ENCODE data around the gene SMURF2. TPM values are rescaled to one million over a fixed set of nuclear protein-coding genes. Genes with fewer than 3 reads are reported as not detected.

The SMURF2 gene
- total and polyA plus RNA-seq, 4 donors, result 9.9 to 85.6 (median 22.5) TPM

- Histone ChIP-seq H3K4me3 (no peak overlapping the region), H3K36me3 (ENCODE audit: control insufficient read depth in 4 of 4, insufficient read depth in 4 of 4, low read length in 4 of 4) (peaks cover 0 to 2% (median 2%) of the 10 kb centered on the region in 4 donors), H3K9me3 (ENCODE audit: control insufficient read depth in 4 of 4, insufficient read depth in 3 of 4, low read length in 3 of 4) (no peaks in the 10 kb centered on the region), H3K4me1 (ENCODE audit: control insufficient read depth in 5 of 5, insufficient read depth in 5 of 5, low read length in 5 of 5) (peaks cover 0 to 35% (median 4%) of the 10 kb centered on the region in 5 donors), H3K27me3 (ENCODE audit: control insufficient read depth in 3 of 3, insufficient read depth in 3 of 3, low read length in 2 of 3) (no peaks in the 10 kb centered on the region), H3K27ac (ENCODE audit: low read depth in 1 of 2, low read length in 1 of 2) (no peak overlapping the region), H3K9ac (ENCODE audit: insufficient read depth in 1 of 2, low read length in 2 of 2) (no peak overlapping the region)
- WGBS, 2 donors, result 60 to 83% methylated on average over 3 of the region's 3 CpGs
- ATAC-seq (ENCODE audit: insufficient read depth, low FRiP score) (no peak), DNase-seq (no peak)
- TF ChIP-seq CTCF (IDR thresholded peaks at IDR 0.05; ENCODE audit: control extremely low read depth, extremely low read depth), result no peak
Measured at GRCh38 chr17:64626827-64627226, 35.3 kb downstream of the SMURF2 start.

DNA sequence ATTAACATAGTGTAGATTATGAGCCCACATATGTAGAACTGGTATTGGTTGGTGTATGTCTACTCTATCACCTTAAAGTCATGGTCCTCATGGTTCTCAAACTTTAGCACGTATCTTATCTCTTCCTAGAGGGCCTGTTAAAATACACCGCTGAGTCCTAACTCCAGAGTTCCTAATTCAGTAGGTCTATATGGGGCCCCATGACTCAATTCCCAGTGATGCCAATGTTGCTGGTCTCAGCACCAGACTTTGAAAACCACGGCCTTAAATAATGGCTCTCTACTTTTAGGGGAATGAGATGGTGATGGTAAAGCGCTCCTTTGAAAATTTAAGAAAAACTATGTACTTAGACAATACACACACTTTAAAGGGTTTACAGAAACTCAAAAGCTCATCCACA lies 36.6 kb downstream of the SMURF2 start:
- no peak overlapping the region for H3K4me3 ChIP-seq
- H3K27ac ChIP-seq (ENCODE audit: low read depth in 1 of 2, low read length in 1 of 2), result no peak overlapping the region
- no peaks in the 10 kb centered on the region for H3K27me3 ChIP-seq (ENCODE audit: control insufficient read depth in 3 of 3, insufficient read depth in 3 of 3, low read length in 2 of 3)
- no peak overlapping the region for H3K9ac ChIP-seq (ENCODE audit: insufficient read depth in 1 of 2, low read length in 2 of 2)
- TF ChIP-seq CTCF (IDR thresholded peaks at IDR 0.05; ENCODE audit: control extremely low read depth, extremely low read depth), result no peak
- 91 to 98% methylated on average over 4 of the region's 4 CpGs for WGBS, 2 donors
- peaks cover 0 to 2% (median 2%) of the 10 kb centered on the region in 4 donors for H3K36me3 ChIP-seq (ENCODE audit: control insufficient read depth in 4 of 4, insufficient read depth in 4 of 4, low read length in 4 of 4)
- DNase-seq (no peak), ATAC-seq (ENCODE audit: insufficient read depth, low FRiP score) (no peak)
- no peaks in the 10 kb centered on the region for H3K9me3 ChIP-seq (ENCODE audit: control insufficient read depth in 4 of 4, insufficient read depth in 3 of 4, low read length in 3 of 4)
- H3K4me1 ChIP-seq (ENCODE audit: control insufficient read depth in 5 of 5, insufficient read depth in 5 of 5, low read length in 5 of 5), result peaks cover 0 to 30% (median under 1%) of the 10 kb centered on the region in 5 donors

DNA sequence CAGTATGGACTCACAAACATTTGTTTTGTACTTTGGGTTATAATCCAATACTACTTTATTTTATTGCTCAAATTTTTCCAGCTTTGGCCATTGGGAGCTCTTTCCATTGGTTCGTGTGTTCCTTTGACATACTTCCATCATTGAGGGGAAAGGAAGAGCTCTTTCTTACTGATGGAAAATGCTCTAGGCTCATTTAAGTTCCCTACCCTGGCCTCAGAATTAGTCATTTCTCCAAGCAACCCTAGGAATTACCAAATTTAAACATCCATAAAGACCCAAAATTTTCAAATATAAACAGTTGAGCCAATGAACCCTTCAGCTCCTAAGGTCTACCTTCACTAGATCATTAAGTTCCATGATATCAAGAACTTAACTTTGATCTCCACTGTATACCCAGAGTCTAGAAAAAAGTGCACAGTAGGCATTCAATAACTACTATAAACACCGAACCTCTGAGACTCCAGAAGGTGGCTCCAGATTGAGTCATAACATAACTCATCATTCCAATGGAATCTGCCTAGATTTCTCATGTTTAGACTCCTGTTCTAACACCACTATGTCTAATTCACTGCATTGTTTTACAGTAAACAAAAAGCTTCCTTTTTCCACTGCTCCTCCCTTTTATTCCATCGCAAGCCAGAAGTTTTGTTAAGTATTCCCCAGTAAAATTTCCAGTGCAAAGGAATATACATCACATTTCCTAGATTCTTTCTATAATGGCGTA lies 39.0 kb downstream of the SMURF2 start:
- Histone ChIP-seq H3K27ac (ENCODE audit: low read depth in 1 of 2, low read length in 1 of 2) (no peak overlapping the region), H3K36me3 (ENCODE audit: control insufficient read depth in 4 of 4, insufficient read depth in 4 of 4, low read length in 4 of 4) (peaks cover 0 to 2% (median 2%) of the 10 kb centered on the region in 4 donors), H3K9ac (ENCODE audit: insufficient read depth in 1 of 2, low read length in 2 of 2) (no peak overlapping the region), H3K27me3 (ENCODE audit: control insufficient read depth in 3 of 3, insufficient read depth in 3 of 3, low read length in 2 of 3) (no peaks in the 10 kb centered on the region), H3K4me3 (no peak overlapping the region), H3K9me3 (ENCODE audit: control insufficient read depth in 4 of 4, insufficient read depth in 3 of 4, low read length in 3 of 4) (no peaks in the 10 kb centered on the region), H3K4me1 (ENCODE audit: control insufficient read depth in 5 of 5, insufficient read depth in 5 of 5, low read length in 5 of 5) (peaks cover 0 to 30% (median 0%) of the 10 kb centered on the region in 5 donors)
- DNase-seq, result no peak
- no peak for TF ChIP-seq CTCF (IDR thresholded peaks at IDR 0.05; ENCODE audit: control extremely low read depth, extremely low read depth)
- WGBS, 2 donors, result 70 to 86% methylated on average over 4 of the region's 4 CpGs
- ATAC-seq (ENCODE audit: insufficient read depth, low FRiP score), result no peak

Data from lung (tissue), 12 donors.